SU-DHL-6 (cell line): ENCODE results near the gene DHRS1.

Experiments
- H2AFZ ChIP-seq: fragments of 200-600 bp; sonication (generic); 2 replicates; pipeline ENCODE4 v1.6.1; 2014; ENCODE audit warnings: low read depth, mild to moderate bottlenecking, moderate library complexity, mixed read lengths, antibody characterized with exemption, low read length; ENCODE audit not compliant: severe bottlenecking
- H3F3A ChIP-seq: fragments of 200-600 bp; shearing (Covaris generic); 2 replicates; pipeline ENCODE4 v1.6.0; 2016; ENCODE audit warnings: antibody characterized with exemption, mild to moderate bottlenecking; ENCODE audit not compliant: insufficient read depth
- H3K27ac ChIP-seq: fragments of 200-600 bp; sonication (generic); 2 replicates; pipeline ENCODE4 v1.5.1; 2016; ENCODE audit warnings: low read depth, mild to moderate bottlenecking, low read length, moderate library complexity, mixed read lengths
- H3K27me3 ChIP-seq: fragments of 200-600 bp; sonication (generic), shearing (Covaris generic); 2 replicates; pipeline ENCODE4 v1.6.0; 2014; ENCODE audit warnings: mild to moderate bottlenecking, low read length
- H3K36me3 ChIP-seq: fragments of 200-600 bp; sonication (generic); 2 replicates; pipeline ENCODE4 v1.6.1; 2014; ENCODE audit warnings: mild to moderate bottlenecking, low read length, mixed read lengths
- H3K4me2 ChIP-seq: fragments of 300-600, 200-600 bp; shearing (Covaris generic), sonication (generic); 2 replicates; pipeline ENCODE4 v1.6.0; 2014; ENCODE audit warnings: low read length, low read depth, mild to moderate bottlenecking; ENCODE audit not compliant: poor library complexity, severe bottlenecking
- H3K4me3 ChIP-seq: fragments of 200-600 bp; sonication (generic); 2 replicates; pipeline ENCODE4 v1.5.1; 2014; ENCODE audit warnings: antibody characterized with exemption, low read length, mild to moderate bottlenecking, mixed read lengths; ENCODE audit not compliant: insufficient read depth, poor library complexity, severe bottlenecking
- H3K79me2 ChIP-seq: fragments of 200-600 bp; sonication (generic); 2 replicates; pipeline ENCODE4 v1.6.1; 2014; ENCODE audit warnings: mild to moderate bottlenecking, low read length, moderate library complexity; ENCODE audit not compliant: insufficient read depth
- H3K9ac ChIP-seq: fragments of 200-600 bp; sonication (generic); 2 replicates; pipeline ENCODE4 v1.7.0; 2014; ENCODE audit warnings: mild to moderate bottlenecking, low read length
- H3K9me2 ChIP-seq: fragments of 200-600 bp; sonication (generic); replicated peaks from 2 replicates; pipeline ENCODE4 v1.6.1; 2014; ENCODE audit warnings: low read length; ENCODE audit not compliant: insufficient read depth
- H3K9me3 ChIP-seq: fragments of 200-600 bp; sonication (generic); 2 replicates; pipeline ENCODE4 v1.6.1; 2014; ENCODE audit warnings: low read length, mixed read lengths; ENCODE audit not compliant: insufficient read depth
- H4K20me1 ChIP-seq: fragments of 200-600 bp; sonication (generic); 2 replicates; pipeline ENCODE4 v1.6.1; 2014; ENCODE audit warnings: low read depth, mild to moderate bottlenecking, antibody characterized with exemption, low read length, moderate library complexity, mixed read lengths
- EZH2phosphoT487 ChIP-seq: fragments of 200-600 bp; sonication (generic), shearing (Covaris generic); conservative IDR thresholded peaks from 2 replicates; pipeline ENCODE4 v1.6.1; 2018; ENCODE audit warnings: mild to moderate bottlenecking, antibody characterized with exemption, low read length, moderate library complexity, mixed read lengths
- TF ChIP-seq, protein P1 (sequence below): fragments of 200-600 bp; sonication (generic); IDR thresholded peaks from one replicate; pipeline ENCODE4 v1.5.1; 2017; ENCODE audit warnings: antibody characterized with exemption, mild to moderate bottlenecking, low read length, moderate library complexity; ENCODE audit not compliant: insufficient read depth, poor library complexity, severe bottlenecking

DHRS1 gene

DNA sequence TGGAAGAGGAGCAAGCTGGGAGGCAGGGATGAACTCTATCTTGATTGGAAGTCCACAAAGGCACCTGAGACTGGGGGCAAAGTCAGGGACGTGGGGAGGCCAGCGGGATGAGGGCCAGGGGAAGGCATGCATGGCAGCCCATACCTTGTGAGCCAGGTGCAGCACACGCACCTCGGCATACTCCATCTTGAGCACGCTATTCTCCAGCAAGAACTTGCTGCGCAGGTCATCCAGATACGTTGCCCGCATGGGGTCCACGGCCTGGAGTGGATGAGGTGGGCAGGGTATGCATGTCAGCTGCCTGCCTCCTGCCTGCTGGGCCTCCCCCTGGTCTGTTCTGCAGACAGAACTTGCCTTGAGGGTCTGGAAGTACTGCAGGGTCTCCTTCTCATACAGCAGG, 32.1 kb downstream of the DHRS1 start:
- TF ChIP-seq EZH2phosphoT487 = no peak
- TF ChIP-seq, protein P1, sequence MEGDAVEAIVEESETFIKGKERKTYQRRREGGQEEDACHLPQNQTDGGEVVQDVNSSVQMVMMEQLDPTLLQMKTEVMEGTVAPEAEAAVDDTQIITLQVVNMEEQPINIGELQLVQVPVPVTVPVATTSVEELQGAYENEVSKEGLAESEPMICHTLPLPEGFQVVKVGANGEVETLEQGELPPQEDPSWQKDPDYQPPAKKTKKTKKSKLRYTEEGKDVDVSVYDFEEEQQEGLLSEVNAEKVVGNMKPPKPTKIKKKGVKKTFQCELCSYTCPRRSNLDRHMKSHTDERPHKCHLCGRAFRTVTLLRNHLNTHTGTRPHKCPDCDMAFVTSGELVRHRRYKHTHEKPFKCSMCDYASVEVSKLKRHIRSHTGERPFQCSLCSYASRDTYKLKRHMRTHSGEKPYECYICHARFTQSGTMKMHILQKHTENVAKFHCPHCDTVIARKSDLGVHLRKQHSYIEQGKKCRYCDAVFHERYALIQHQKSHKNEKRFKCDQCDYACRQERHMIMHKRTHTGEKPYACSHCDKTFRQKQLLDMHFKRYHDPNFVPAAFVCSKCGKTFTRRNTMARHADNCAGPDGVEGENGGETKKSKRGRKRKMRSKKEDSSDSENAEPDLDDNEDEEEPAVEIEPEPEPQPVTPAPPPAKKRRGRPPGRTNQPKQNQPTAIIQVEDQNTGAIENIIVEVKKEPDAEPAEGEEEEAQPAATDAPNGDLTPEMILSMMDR = no peak
- H3K27me3 ChIP-seq = no peaks in the 10 kb centered on the region
- no peaks in the 10 kb centered on the region for H3K9me3 ChIP-seq
- no peaks in the 10 kb centered on the region for H3K36me3 ChIP-seq
- H3K4me3 ChIP-seq = no peak overlapping the region
- H4K20me1 ChIP-seq = no peaks in the 10 kb centered on the region
- H3K27ac ChIP-seq = no peak overlapping the region
- H3K9ac ChIP-seq = no peak overlapping the region
- H3K9me2 ChIP-seq = no peaks in the 10 kb centered on the region
- no peaks in the 10 kb centered on the region for H3K79me2 ChIP-seq
- no peak overlapping the region for H3K4me2 ChIP-seq
- no peak overlapping the region for H2AFZ ChIP-seq
- H3F3A ChIP-seq = peaks cover 8% of the 10 kb centered on the region

- no peak overlapping the region for H2AFZ ChIP-seq
- no peaks in the 10 kb centered on the region for H3K27me3 ChIP-seq
- no peaks in the 10 kb centered on the region for H3K9me2 ChIP-seq
- H4K20me1 ChIP-seq = no peaks in the 10 kb centered on the region
- no peak overlapping the region for H3K9ac ChIP-seq
- no peaks in the 10 kb centered on the region for H3K9me3 ChIP-seq
- no peaks in the 10 kb centered on the region for H3K36me3 ChIP-seq
- H3K4me2 ChIP-seq = no peak overlapping the region
- H3K4me3 ChIP-seq = no peak overlapping the region
- H3F3A ChIP-seq = no peaks in the 10 kb centered on the region
- no peaks in the 10 kb centered on the region for H3K79me2 ChIP-seq
- TF ChIP-seq, protein P1 = no peak
- TF ChIP-seq EZH2phosphoT487 = no peak
- no peak overlapping the region for H3K27ac ChIP-seq
These were observed 33.0 kb downstream of the DHRS1 start for GRCh38 chr14:24266344-24267244.

GRCh38 chr14:24264298-24264697, 35.3 kb downstream of the DHRS1 start:
- no peaks in the 10 kb centered on the region for H3K36me3 ChIP-seq
- H3K4me2 ChIP-seq = no peak overlapping the region
- no peaks in the 10 kb centered on the region for H3K79me2 ChIP-seq
- H4K20me1 ChIP-seq = no peaks in the 10 kb centered on the region
- no peaks in the 10 kb centered on the region for H3K9me3 ChIP-seq
- no peak for TF ChIP-seq EZH2phosphoT487
- TF ChIP-seq, protein P1 = no peak
- H3K9ac ChIP-seq = no peak overlapping the region
- no peaks in the 10 kb centered on the region for H3K9me2 ChIP-seq
- H3F3A ChIP-seq = no peaks in the 10 kb centered on the region
- H3K27ac ChIP-seq = no peak overlapping the region
- H3K4me3 ChIP-seq = no peak overlapping the region
- no peaks in the 10 kb centered on the region for H3K27me3 ChIP-seq
- H2AFZ ChIP-seq = no peak overlapping the region
